Aorta (tissue), 5 donors: ENCODE results near the gene MOG. TPM values are rescaled to one million over a fixed set of nuclear protein-coding genes. Genes with fewer than 3 reads are reported as not detected.
A peak's percentile ranks its signal among the peaks of the same experiment; 100 is the strongest.

Source experiments
- ATAC-seq: fragments of 200-7000 bp; cut with Tn5 transposase; one replicate; pipeline ENCODE4 v1.9.1; 2022; ENCODE audit warnings: moderate library complexity; ENCODE audit not compliant: low FRiP score
- DNase-seq, 2 donors: peaks; one replicate each; pipeline ENCODE4 v3.0.0-alpha.2; 2020
- H3K27ac ChIP-seq, 2 donors: one replicate each; pipeline ENCODE4 v1.5.1; 2013; ENCODE audit warnings: low read length in 2 of 2, mild to moderate bottlenecking in 2 of 2, moderate library complexity in 2 of 2, control low read depth in 1 of 2, inconsistent platforms in 1 of 2, low read depth in 1 of 2
- H3K27me3 ChIP-seq, 2 donors: one replicate each; pipeline ENCODE4 v1.6.1; 2013; ENCODE audit warnings: control low read depth in 1 of 2, low read length in 1 of 2, mild to moderate bottlenecking in 1 of 2, moderate library complexity in 1 of 2; ENCODE audit not compliant: insufficient read depth in 2 of 2, control insufficient read depth in 1 of 2
- H3K36me3 ChIP-seq, 2 donors: one replicate each; pipeline ENCODE4 v1.6.1; 2013; ENCODE audit warnings: control low read depth in 1 of 2, low read length in 1 of 2, mild to moderate bottlenecking in 1 of 2; ENCODE audit not compliant: insufficient read depth in 2 of 2, control insufficient read depth in 1 of 2
- H3K4me1 ChIP-seq, 2 donors: one replicate each; pipeline ENCODE4 v1.6.1; 2013; ENCODE audit warnings: low read length in 2 of 2, control low read depth in 1 of 2, mild to moderate bottlenecking in 1 of 2, moderate library complexity in 1 of 2; ENCODE audit not compliant: insufficient read depth in 2 of 2, control insufficient read depth in 1 of 2
- H3K4me3 ChIP-seq, 2 donors: one replicate each; pipeline ENCODE4 v1.5.1; 2013; ENCODE audit warnings: low read length in 2 of 2, control low read depth in 1 of 2, mild to moderate bottlenecking in 1 of 2
- H3K9me3 ChIP-seq: one replicate; pipeline ENCODE4 v1.6.1; 2013; ENCODE audit warnings: mild to moderate bottlenecking, low read length; ENCODE audit not compliant: control insufficient read depth
- WGBS, 2 donors: extraction: QIAGEN DNeasy Blood & Tissue Kit; methylation state at CpG; one replicate each; pipeline ENCODE4 v1.1.7; 2013; 5-methylcytosine and 5-hydroxymethylcytosine counted together
- intact Hi-C, 2 donors: fragments of 100-400 bp; cut with DNase I; formaldehyde crosslinking; loops; one replicate each; pipeline versions ENCODE4 v1.14.2 to v1.15.0; 2022
- long read RNA-seq, 2 donors: library from polyadenylated mRNA; unstranded; transcript quantifications; one replicate each; pipeline ENCODE4 v2.0.0, GENCODE V29; 2020 to 2021
- polyA plus RNA-seq, 2 donors: library from polyadenylated mRNA; stranded (reverse); fragments of 200-250 nt; gene quantifications; one replicate each; pipeline ENCODE4 v1.2.3, GENCODE V29; 2013
- total RNA-seq, 2 donors: library from RNA; stranded (reverse); fragmentation: NEBNext Ultra II Directional; extraction: Animal tissue kit (Norgen Biotek cat#: 25700); gene quantifications; one replicate each; pipeline ENCODE4 v1.2.1, GENCODE V29; 2021
- donor health status: healthy with polysubstance abuse.
- donor health status: Bipolar disorder and iron deficiency.
- donor health status: DM: no; HTN: no; CAD: no.
- donor health status: DM: no; HTN: no; CAD: no.
- donor health status: DM: yes; HTN: yes; CAD: no.

The MOG gene
- total RNA-seq (not detected), polyA plus RNA-seq (1 to 10 TPM in 1 of 2 donors, not detected in 1; 1.5 TPM)
- long read RNA-seq, donor 1 = 0 reads
- long read RNA-seq, donor 2 = 0 reads

GRCh38 chr6:29656798-29657197 lies at the start of gene MOG:
Gene MOG, plus strand, starts transcription at chr6:29657092. Its CDS starts 118 bp downstream, at chr6:29657210.
- H3K4me3 ChIP-seq = no peak within 1 kb of the TSS
- no peaks in the 10 kb centered on the region for H3K27me3 ChIP-seq
- WGBS, 2 donors = 69 to 80% methylated on average over 4 of the region's 4 CpGs
- H3K36me3 ChIP-seq = no peaks in the 10 kb centered on the region
- ATAC-seq (no peak), DNase-seq (no peak)
- no peaks in the 10 kb centered on the region for H3K9me3 ChIP-seq
- H3K27ac ChIP-seq = peak within 1 kb of the TSS in 1 of 2 donors; percentile 31
- intact Hi-C loops = no loop called here
- no peaks in the 10 kb centered on the region for H3K4me1 ChIP-seq

- peaks cover 13 to 24% of the 10 kb centered on the region in 2 donors for H3K36me3 ChIP-seq
- intact Hi-C loops = no loop called here
- DNase-seq (no peak), ATAC-seq (no peak)
- no peak overlapping the region for H3K4me3 ChIP-seq
- no peaks in the 10 kb centered on the region for H3K27me3 ChIP-seq
- no peak overlapping the region for H3K27ac ChIP-seq
- no peaks in the 10 kb centered on the region for H3K9me3 ChIP-seq
- H3K4me1 ChIP-seq = no peaks in the 10 kb centered on the region
Observed at GRCh38 chr6:29608131-29608530, 48.8 kb upstream of the MOG start.

- H3K4me1 ChIP-seq = no peaks in the 10 kb centered on the region
- no peak for DNase-seq
- no peak overlapping the region for H3K27ac ChIP-seq
- no peak for ATAC-seq
- peaks cover 13 to 21% of the 10 kb centered on the region in 2 donors for H3K36me3 ChIP-seq
- intact Hi-C loops = no loop called here
- H3K27me3 ChIP-seq = no peaks in the 10 kb centered on the region
- no peak overlapping the region for H3K4me3 ChIP-seq
- no peaks in the 10 kb centered on the region for H3K9me3 ChIP-seq
- WGBS, 2 donors = 87 to 90% methylated on average over 4 of the region's 4 CpGs
Observed at GRCh38 chr6:29610540-29610939, 46.4 kb upstream of the MOG start.

- H3K36me3 ChIP-seq = peaks cover 11 to 17% of the 10 kb centered on the region in 2 donors
- 79 to 82% methylated on average over 4 of the region's 4 CpGs for WGBS, 2 donors
Observed at GRCh38 chr6:29611426-29611825, 45.5 kb upstream of the MOG start.

GRCh38 chr6:29617782-29618554 lies 38.9 kb upstream of the MOG start:
- no peak overlapping the region for H3K4me3 ChIP-seq
- H3K27me3 ChIP-seq = no peaks in the 10 kb centered on the region
- peaks cover 5 to 7% of the 10 kb centered on the region in 2 donors for H3K36me3 ChIP-seq
- H3K27ac ChIP-seq = no peak overlapping the region
- no peak for ATAC-seq
- no peak for DNase-seq
- no peaks in the 10 kb centered on the region for H3K4me1 ChIP-seq
- WGBS, 2 donors = 94 to 95% methylated on average over 8 of the region's 8 CpGs
- H3K9me3 ChIP-seq = no peaks in the 10 kb centered on the region
- intact Hi-C loops = no loop called here

More at GRCh38 chr6:29611426-29611825, 45.5 kb upstream of the MOG start:
- no peaks in the 10 kb centered on the region for H3K27me3 ChIP-seq
- no peak for ATAC-seq
- no peak overlapping the region for H3K4me3 ChIP-seq
- H3K4me1 ChIP-seq = no peaks in the 10 kb centered on the region
- no peaks in the 10 kb centered on the region for H3K9me3 ChIP-seq
- H3K27ac ChIP-seq = no peak overlapping the region
- intact Hi-C loops = no loop called here
- DNase-seq = no peak

GRCh38 chr6:29619578-29620160 lies 37.2 kb upstream of the MOG start:
- intact Hi-C loops = no loop called here
- no peaks in the 10 kb centered on the region for H3K27me3 ChIP-seq
- H3K4me1 ChIP-seq = no peaks in the 10 kb centered on the region
- no peak overlapping the region for H3K4me3 ChIP-seq
- DNase-seq (no peak), ATAC-seq (no peak)
- H3K9me3 ChIP-seq = no peaks in the 10 kb centered on the region
- peaks cover 2 to 7% of the 10 kb centered on the region in 2 donors for H3K36me3 ChIP-seq
- 71 to 83% methylated on average over 1 of the region's 1 CpG for WGBS, 2 donors
- no peak overlapping the region for H3K27ac ChIP-seq

- Histone ChIP-seq H3K9me3 (no peaks in the 10 kb centered on the region), H3K27me3 (no peaks in the 10 kb centered on the region), H3K4me1 (no peaks in the 10 kb centered on the region), H3K27ac (no peak overlapping the region), H3K4me3 (no peak overlapping the region), H3K36me3 (peaks cover 2 to 7% of the 10 kb centered on the region in 2 donors)
- DNase-seq (no peak), ATAC-seq (no peak)
- WGBS, 2 donors = 77% methylated on average over 4 of the region's 4 CpGs
- intact Hi-C loops = no loop called here
Observed at GRCh38 chr6:29620630-29621029, 36.3 kb upstream of the MOG start.

GRCh38 chr6:29624520-29624961 lies 32.4 kb upstream of the MOG start:
- no peaks in the 10 kb centered on the region for H3K9me3 ChIP-seq
- H3K4me3 ChIP-seq = no peak overlapping the region
- 85 to 95% methylated on average over 3 of the region's 3 CpGs for WGBS, 2 donors
- intact Hi-C loops = no loop called here
- DNase-seq (no peak), ATAC-seq (no peak)
- no peak overlapping the region for H3K27ac ChIP-seq
- H3K36me3 ChIP-seq = peaks cover 2 to 7% of the 10 kb centered on the region in 2 donors
- no peaks in the 10 kb centered on the region for H3K27me3 ChIP-seq
- no peaks in the 10 kb centered on the region for H3K4me1 ChIP-seq
